Measurements from ENCODE around the gene CARD14. TPM values are rescaled to one million over a fixed set of nuclear protein-coding genes. Genes with fewer than 3 reads are reported as not detected.

Gene CARD14
- total and polyA plus RNA-seq, 2 experiments from 2014 or later: 0.08 to 0.52 TPM

DNA sequence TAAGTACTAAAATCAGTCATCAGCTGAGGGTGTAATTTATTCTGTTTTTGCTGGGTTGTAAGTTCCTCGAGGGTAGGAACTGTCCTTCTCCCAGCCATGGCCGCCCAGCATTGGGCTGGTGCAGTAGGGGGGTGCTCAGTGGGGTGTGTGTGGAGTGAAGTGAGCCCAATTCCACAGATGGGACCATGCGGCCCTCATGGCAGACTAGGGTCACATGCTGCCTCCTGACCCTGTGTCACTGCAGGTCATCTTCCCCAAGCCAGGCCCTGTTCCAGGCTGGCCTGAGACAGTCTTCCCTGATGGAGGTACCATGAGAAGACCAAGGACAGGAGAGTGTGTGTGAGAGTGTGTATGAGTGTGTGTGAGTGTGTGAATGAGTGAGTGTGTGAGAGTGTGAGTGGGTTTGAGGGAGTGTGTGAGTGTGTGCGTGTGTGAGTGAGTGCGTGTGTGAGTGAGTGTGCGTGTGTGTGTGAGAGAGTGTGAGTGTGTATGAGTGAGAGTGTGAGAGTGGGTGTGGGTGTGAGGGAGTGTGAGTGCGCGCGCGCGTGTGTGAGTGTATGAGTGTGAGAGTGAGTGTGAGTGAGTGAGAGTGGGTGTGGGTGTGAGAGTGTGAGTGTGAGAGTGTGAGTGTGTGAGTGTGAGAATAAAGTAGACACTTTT lies 54.1 kb downstream of the CARD14 start:
- H3K9me3 Mint-ChIP-seq: no peaks in the 10 kb centered on the region; the same call in 2 of the 3 replicates
- no peaks in the 10 kb centered on the region for H4K20me1 ChIP-seq (replicated peaks; ENCODE audit: insufficient read depth)
- no peak for ATAC-seq

More for the DNA sequence above, 54.1 kb downstream of the CARD14 start:
- H3K36me3 ChIP-seq (ENCODE audit: insufficient read depth): no peaks in the 10 kb centered on the region
- no peaks in the 10 kb centered on the region for H3K9me2 ChIP-seq (ENCODE audit: insufficient read depth)
- no peak for TF ChIP-seq STAT1 (IDR thresholded peaks at IDR 0.05; ENCODE audit: unreplicated experiment)
- no peak for TF ChIP-seq EZH2 (IDR thresholded peaks at IDR 0.05; ENCODE audit: low read depth, unreplicated experiment)
- no peak for TF ChIP-seq NANOG (IDR thresholded peaks at IDR 0.05; ENCODE audit: borderline replicate concordance)
- TF ChIP-seq EZH2phosphoT487 (IDR thresholded peaks at IDR 0.05; ENCODE audit: unreplicated experiment): no peak
- TF ChIP-seq, protein P1, sequence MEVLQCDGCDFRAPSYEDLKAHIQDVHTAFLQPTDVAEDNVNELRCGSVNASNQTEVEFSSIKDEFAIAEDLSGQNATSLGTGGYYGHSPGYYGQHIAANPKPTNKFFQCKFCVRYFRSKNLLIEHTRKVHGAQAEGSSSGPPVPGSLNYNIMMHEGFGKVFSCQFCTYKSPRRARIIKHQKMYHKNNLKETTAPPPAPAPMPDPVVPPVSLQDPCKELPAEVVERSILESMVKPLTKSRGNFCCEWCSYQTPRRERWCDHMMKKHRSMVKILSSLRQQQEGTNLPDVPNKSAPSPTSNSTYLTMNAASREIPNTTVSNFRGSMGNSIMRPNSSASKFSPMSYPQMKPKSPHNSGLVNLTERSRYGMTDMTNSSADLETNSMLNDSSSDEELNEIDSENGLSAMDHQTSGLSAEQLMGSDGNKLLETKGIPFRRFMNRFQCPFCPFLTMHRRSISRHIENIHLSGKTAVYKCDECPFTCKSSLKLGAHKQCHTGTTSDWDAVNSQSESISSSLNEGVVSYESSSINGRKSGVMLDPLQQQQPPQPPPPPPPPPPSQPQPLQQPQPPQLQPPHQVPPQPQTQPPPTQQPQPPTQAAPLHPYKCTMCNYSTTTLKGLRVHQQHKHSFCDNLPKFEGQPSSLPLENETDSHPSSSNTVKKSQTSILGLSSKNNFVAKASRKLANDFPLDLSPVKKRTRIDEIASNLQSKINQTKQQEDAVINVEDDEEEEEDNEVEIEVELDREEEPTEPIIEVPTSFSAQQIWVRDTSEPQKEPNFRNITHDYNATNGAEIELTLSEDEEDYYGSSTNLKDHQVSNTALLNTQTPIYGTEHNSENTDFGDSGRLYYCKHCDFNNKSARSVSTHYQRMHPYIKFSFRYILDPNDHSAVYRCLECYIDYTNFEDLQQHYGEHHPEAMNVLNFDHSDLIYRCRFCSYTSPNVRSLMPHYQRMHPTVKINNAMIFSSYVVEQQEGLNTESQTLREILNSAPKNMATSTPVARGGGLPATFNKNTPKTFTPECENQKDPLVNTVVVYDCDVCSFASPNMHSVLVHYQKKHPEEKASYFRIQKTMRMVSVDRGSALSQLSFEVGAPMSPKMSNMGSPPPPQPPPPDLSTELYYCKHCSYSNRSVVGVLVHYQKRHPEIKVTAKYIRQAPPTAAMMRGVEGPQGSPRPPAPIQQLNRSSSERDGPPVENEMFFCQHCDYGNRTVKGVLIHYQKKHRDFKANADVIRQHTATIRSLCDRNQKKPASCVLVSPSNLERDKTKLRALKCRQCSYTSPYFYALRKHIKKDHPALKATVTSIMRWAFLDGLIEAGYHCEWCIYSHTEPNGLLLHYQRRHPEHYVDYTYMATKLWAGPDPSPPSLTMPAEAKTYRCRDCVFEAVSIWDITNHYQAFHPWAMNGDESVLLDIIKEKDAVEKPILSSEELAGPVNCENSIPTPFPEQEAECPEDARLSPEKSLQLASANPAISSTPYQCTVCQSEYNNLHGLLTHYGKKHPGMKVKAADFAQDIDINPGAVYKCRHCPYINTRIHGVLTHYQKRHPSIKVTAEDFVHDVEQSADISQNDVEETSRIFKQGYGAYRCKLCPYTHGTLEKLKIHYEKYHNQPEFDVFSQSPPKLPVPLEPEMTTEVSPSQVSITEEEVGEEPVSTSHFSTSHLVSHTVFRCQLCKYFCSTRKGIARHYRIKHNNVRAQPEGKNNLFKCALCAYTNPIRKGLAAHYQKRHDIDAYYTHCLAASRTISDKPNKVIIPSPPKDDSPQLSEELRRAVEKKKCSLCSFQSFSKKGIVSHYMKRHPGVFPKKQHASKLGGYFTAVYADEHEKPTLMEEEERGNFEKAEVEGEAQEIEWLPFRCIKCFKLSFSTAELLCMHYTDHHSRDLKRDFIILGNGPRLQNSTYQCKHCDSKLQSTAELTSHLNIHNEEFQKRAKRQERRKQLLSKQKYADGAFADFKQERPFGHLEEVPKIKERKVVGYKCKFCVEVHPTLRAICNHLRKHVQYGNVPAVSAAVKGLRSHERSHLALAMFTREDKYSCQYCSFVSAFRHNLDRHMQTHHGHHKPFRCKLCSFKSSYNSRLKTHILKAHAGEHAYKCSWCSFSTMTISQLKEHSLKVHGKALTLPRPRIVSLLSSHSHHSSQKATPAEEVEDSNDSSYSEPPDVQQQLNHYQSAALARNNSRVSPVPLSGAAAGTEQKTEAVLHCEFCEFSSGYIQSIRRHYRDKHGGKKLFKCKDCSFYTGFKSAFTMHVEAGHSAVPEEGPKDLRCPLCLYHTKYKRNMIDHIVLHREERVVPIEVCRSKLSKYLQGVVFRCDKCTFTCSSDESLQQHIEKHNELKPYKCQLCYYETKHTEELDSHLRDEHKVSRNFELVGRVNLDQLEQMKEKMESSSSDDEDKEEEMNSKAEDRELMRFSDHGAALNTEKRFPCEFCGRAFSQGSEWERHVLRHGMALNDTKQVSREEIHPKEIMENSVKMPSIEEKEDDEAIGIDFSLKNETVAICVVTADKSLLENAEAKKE (CRISPR knock-in tag; IDR thresholded peaks at IDR 0.05): no peak
- TF ChIP-seq ZNF114 (CRISPR knock-in tag; IDR thresholded peaks at IDR 0.05): no peak
- TF ChIP-seq, protein P2, sequence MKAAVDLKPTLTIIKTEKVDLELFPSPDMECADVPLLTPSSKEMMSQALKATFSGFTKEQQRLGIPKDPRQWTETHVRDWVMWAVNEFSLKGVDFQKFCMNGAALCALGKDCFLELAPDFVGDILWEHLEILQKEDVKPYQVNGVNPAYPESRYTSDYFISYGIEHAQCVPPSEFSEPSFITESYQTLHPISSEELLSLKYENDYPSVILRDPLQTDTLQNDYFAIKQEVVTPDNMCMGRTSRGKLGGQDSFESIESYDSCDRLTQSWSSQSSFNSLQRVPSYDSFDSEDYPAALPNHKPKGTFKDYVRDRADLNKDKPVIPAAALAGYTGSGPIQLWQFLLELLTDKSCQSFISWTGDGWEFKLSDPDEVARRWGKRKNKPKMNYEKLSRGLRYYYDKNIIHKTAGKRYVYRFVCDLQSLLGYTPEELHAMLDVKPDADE (IDR thresholded peaks at IDR 0.05): no peak
- no peak for TF ChIP-seq JUNB (IDR thresholded peaks at IDR 0.05; ENCODE audit: unreplicated experiment)
- no peak for TF ChIP-seq CTCF (conservative IDR thresholded peaks at IDR 0.05; ENCODE audit: low read depth in 2 of 2)
- Mint-ChIP-seq H3K27me3 (ENCODE audit: insufficient read depth, low read depth, poor library complexity) (peaks cover 6% of the 10 kb centered on the region), H3K4me1 (peaks cover 33% of the 10 kb centered on the region), H3K36me3 (ENCODE audit: low read depth) (peaks cover 12% of the 10 kb centered on the region; the same call in 2 of the 3 replicates), H3K27ac (no peak overlapping the region; the same call in 1 of the 2 replicates), H3K4me3 (no peak overlapping the region; the same call in 2 of the 3 replicates)
- no peak overlapping the region for H2AFZ ChIP-seq
- H3K4me1 ChIP-seq (ENCODE audit: insufficient read depth): peaks cover 10% of the 10 kb centered on the region; the same call in 1 of the 2 replicates
- H3K27me3 ChIP-seq (ENCODE audit: insufficient read depth): no peaks in the 10 kb centered on the region
- no peak overlapping the region for H3K4me3 ChIP-seq
- no peak overlapping the region for H3K27ac ChIP-seq (ENCODE audit: low read depth)
- no peak overlapping the region for H3K4me2 ChIP-seq
- no peak for DNase-seq (ENCODE audit: low spot score)
- H3F3A ChIP-seq (replicated peaks; ENCODE audit: low read depth): peaks cover 7% of the 10 kb centered on the region; the same call in 1 of the 2 replicates
- peaks cover 7% of the 10 kb centered on the region; the same call in 1 of the 2 replicates for H3K79me2 ChIP-seq (replicated peaks; ENCODE audit: insufficient read depth)
